A204.1 (cell line): Measurements from ENCODE around the gene IREB2.
"Not testable (repeated sequence)": the region's sequence is repeated elsewhere in the genome, so short reads cannot be mapped to it uniquely, and the experiment has no call there.

Experiments
- FAIRE-seq: peaks from 2 replicates; lab custom pipeline; 2012; peaks lifted over from hg19 to GRCh38; lab: Jason Lieb, UNC

The IREB2 gene

GRCh38 chr15:78437762-78438618 lies at the start of gene IREB2:
IREB2 (plus strand) TSS chr15:78438216; CDS start chr15:78438338, 122 bp downstream.
- FAIRE-seq, result peak; percentile 96

- no peak for FAIRE-seq
These were observed 49.2 kb upstream of the IREB2 start for GRCh38 chr15:78388865-78389264.

- FAIRE-seq, result no peak
These were observed 48.7 kb upstream of the IREB2 start for GRCh38 chr15:78389322-78389721.

GRCh38 chr15:78389738-78390137 lies 48.3 kb upstream of the IREB2 start:
- FAIRE-seq, result no peak

GRCh38 chr15:78390242-78390641 lies 47.8 kb upstream of the IREB2 start:
- FAIRE-seq, result no peak

GRCh38 chr15:78390826-78391225 lies 47.2 kb upstream of the IREB2 start:
- no peak for FAIRE-seq

GRCh38 chr15:78391781-78392180 lies 46.2 kb upstream of the IREB2 start:
- no peak for FAIRE-seq

GRCh38 chr15:78392430-78392829 lies 45.6 kb upstream of the IREB2 start:
- no peak for FAIRE-seq

GRCh38 chr15:78393137-78393536 lies 44.9 kb upstream of the IREB2 start:
- FAIRE-seq, result no peak

GRCh38 chr15:78394026-78394425 lies 44.0 kb upstream of the IREB2 start:
- no peak for FAIRE-seq

- no peak for FAIRE-seq
These were observed 42.9 kb upstream of the IREB2 start for GRCh38 chr15:78394981-78395616.

- FAIRE-seq, result no peak
These were observed 41.7 kb upstream of the IREB2 start for GRCh38 chr15:78396186-78396814.

- no peak for FAIRE-seq
These were observed 41.0 kb upstream of the IREB2 start for GRCh38 chr15:78396976-78397375.

GRCh38 chr15:78397382-78397781 lies 40.6 kb upstream of the IREB2 start:
- FAIRE-seq, result no peak

GRCh38 chr15:78398076-78398825 lies 39.8 kb upstream of the IREB2 start:
- no peak for FAIRE-seq

GRCh38 chr15:78399091-78399490 lies 38.9 kb upstream of the IREB2 start:
- FAIRE-seq, result no peak

GRCh38 chr15:78402061-78402610 lies 35.9 kb upstream of the IREB2 start:
- FAIRE-seq, result no peak

GRCh38 chr15:78404125-78404524 lies 33.9 kb upstream of the IREB2 start:
- FAIRE-seq, result no peak

- FAIRE-seq, result not testable (repeated sequence)
These were observed 33.2 kb upstream of the IREB2 start for GRCh38 chr15:78404796-78405195.

- FAIRE-seq, result no peak
These were observed 32.6 kb upstream of the IREB2 start for GRCh38 chr15:78405336-78405924.

GRCh38 chr15:78406016-78406585 lies 31.9 kb upstream of the IREB2 start:
- FAIRE-seq, result no peak
